Stimulated activated effector memory CD8-positive, alpha-beta T cell treated with anti-CD3 and anti-CD28 coated beads, Interleukin-12 subunit alpha, Interleukin-12 subunit beta, amount 100 ng/mL, for 72 hours (primary cell): ENCODE measurements around the gene RBM47.
"Not testable (repeated sequence)": the region's sequence is repeated elsewhere in the genome, so short reads cannot be mapped to it uniquely, and the experiment has no call there.

Experiments used
- ATAC-seq: fragments of 150-1000 bp; cut with Tn5 transposase; 2 replicates; pipeline ENCODE4 v1.10.0; 2021
- DNase-seq, 2 donors: peaks; one replicate each; pipeline ENCODE4 v3.0.0; 2021 to 2022; ENCODE audit warnings: low spot score in 2 of 2
- H3K27ac Mint-ChIP-seq: one replicate; pipeline ENCODE4 v1.8.0; 2022; ENCODE audit warnings: mild to moderate bottlenecking, mixed read lengths
- H3K36me3 Mint-ChIP-seq: one replicate; pipeline ENCODE4 v1.8.0; 2022; ENCODE audit warnings: mild to moderate bottlenecking, mixed read lengths
- H3K4me1 Mint-ChIP-seq: one replicate; pipeline ENCODE4 v1.8.0; 2022; ENCODE audit warnings: mixed read lengths
- H3K4me3 Mint-ChIP-seq: one replicate; pipeline ENCODE4 v1.8.0; 2022; ENCODE audit warnings: mild to moderate bottlenecking, mixed read lengths
- H3K9me3 Mint-ChIP-seq: one replicate; pipeline ENCODE4 v1.8.0; 2022; ENCODE audit warnings: mixed read lengths

The RBM47 gene

DNA sequence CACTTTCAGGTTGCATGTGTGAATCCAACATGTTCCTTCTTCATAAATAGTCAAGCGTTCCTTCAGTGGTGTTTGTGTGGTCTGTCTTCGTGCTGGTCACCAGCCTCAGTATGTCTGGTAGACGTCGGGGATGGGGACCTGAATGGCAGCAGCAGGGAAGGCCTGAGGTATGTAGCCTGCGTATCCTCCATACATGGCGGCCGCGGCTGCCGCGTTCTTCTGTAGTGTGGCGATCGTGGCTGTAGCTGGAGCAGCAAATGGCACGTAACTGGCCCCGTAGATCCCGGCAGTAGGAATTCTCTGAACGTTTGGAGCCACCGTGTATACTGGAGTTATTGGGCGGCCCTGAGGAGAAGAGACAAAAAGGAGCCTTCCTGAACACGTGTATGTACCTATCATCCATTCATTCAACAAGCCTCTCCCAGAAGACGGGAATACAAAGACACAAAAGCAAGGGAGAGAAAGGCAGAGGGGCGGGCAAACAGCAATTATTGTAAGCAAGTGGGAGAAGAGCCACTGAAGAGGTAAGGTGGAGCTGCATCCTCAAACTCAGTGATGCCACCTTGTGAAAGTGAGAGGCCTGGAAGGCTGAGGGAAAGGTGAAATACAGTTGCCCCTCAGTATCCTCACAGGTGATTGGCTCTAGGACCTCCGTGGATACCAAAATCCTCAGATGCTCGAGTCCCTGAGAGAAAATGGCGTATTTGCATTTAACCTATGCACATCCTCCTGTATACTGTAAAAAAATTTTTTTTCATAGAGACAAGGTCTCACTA is 203.7 kb downstream of the RBM47 start:
- ATAC-seq (no peak), DNase-seq (no peak)
- Mint-ChIP-seq H3K4me1 (no peaks in the 10 kb centered on the region), H3K27ac (no peak overlapping the region), H3K36me3 (no peaks in the 10 kb centered on the region), H3K4me3 (no peak overlapping the region), H3K9me3 (no peaks in the 10 kb centered on the region)

DNA sequence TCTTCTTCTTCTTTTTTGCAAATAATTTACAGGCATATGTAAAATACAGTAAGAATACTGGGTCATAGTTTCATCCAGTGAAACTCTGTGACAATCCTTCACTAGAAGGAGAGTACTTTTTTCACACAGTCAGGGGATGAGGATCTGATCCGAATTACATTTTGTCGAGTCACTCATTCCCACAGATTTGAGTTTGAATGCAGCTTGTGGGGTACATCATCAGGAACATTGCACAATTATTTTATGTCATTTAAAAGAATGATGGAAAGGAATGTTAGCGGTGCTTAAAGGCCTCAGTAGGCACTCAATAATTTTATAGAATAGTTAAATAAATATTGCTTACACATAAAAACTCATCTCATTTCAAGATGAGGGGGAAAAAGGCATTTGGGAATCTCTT is 205.9 kb downstream of the RBM47 start:
- no peak overlapping the region for H3K4me3 Mint-ChIP-seq
- no peaks in the 10 kb centered on the region for H3K36me3 Mint-ChIP-seq
- no peaks in the 10 kb centered on the region for H3K4me1 Mint-ChIP-seq
- DNase-seq (no peak), ATAC-seq (no peak)
- no peak overlapping the region for H3K27ac Mint-ChIP-seq
- no peaks in the 10 kb centered on the region for H3K9me3 Mint-ChIP-seq

DNA sequence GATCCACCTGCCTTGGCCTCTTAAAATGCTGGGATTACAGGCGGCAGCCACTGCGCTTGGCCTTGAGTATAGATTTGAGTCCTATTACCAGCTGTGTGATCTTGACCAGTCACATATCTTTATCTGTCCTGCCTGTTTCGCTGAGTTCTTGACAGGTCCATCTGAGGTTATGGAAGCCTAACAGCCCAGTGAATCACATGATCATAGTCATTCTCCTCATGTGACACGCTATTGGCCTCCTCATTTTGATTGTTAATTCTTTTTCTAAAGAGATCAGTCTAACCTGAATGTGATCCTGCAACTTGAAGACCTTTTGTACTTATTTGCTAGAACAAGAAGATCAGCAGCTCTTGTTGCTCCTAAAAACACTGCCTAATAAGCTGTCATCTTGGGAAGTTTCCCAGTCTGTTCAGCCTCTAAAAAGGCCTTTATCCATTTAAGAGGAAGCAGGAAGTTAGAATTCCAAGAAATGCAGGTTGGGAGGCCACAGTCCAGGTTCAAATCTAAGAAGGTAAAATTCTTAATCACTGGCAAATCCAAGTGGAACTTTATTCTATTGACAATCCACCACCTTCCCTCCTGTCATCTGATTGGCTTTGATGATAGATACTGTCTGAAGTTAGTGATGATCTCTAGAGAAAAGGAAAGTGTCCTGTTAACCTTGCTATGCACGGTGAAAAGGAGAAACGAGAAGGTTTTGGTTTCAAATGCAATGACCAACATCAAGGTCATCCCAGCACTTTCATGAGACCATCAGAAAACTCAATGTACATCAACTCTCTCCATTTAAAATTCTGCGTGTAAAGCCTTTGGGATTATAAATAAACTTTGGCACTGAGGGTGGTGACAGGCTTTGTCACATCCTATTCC is 207.6 kb downstream of the RBM47 start:
- Mint-ChIP-seq H3K27ac (no peak overlapping the region), H3K36me3 (no peaks in the 10 kb centered on the region), H3K4me1 (no peaks in the 10 kb centered on the region), H3K9me3 (no peaks in the 10 kb centered on the region), H3K4me3 (no peak overlapping the region)
- no peak for DNase-seq
- ATAC-seq: no peak

DNA sequence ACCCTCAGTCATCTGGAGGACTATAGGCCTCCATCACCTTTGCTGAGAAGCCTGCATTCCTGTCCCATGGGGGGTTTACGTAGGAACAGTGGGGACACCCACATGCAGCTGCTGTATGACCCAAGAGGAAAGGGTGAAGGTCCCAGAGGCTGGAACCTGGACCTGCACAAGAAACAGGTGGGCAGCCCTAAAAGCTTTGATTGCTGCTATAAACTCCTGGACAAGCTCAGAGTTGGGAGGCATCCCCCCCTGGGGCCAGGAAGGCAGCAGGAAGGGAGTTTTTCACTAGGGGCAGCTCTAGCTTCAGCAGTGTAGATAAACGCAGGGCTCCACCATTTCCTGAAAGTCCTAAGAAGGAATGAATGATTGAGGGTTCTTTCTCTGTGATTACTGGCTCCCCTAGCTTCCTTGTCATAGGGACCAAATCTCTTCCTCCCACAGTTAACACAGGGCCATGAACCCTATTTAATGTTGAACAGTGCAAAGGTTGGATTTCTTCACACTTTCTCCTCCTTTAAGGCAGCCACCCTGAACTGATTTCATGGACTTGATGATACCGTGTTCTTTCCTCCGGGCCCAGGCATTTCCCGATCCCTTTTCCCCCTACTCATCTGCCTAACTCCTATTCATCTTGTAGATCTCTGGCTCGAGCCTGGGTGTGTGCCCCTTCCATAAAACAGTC is 210.3 kb downstream of the RBM47 start:
- no peaks in the 10 kb centered on the region for H3K36me3 Mint-ChIP-seq
- DNase-seq (no peak), ATAC-seq (no peak)
- no peak overlapping the region for H3K27ac Mint-ChIP-seq
- H3K4me3 Mint-ChIP-seq: no peak overlapping the region
- H3K9me3 Mint-ChIP-seq: no peaks in the 10 kb centered on the region
- no peaks in the 10 kb centered on the region for H3K4me1 Mint-ChIP-seq

DNA sequence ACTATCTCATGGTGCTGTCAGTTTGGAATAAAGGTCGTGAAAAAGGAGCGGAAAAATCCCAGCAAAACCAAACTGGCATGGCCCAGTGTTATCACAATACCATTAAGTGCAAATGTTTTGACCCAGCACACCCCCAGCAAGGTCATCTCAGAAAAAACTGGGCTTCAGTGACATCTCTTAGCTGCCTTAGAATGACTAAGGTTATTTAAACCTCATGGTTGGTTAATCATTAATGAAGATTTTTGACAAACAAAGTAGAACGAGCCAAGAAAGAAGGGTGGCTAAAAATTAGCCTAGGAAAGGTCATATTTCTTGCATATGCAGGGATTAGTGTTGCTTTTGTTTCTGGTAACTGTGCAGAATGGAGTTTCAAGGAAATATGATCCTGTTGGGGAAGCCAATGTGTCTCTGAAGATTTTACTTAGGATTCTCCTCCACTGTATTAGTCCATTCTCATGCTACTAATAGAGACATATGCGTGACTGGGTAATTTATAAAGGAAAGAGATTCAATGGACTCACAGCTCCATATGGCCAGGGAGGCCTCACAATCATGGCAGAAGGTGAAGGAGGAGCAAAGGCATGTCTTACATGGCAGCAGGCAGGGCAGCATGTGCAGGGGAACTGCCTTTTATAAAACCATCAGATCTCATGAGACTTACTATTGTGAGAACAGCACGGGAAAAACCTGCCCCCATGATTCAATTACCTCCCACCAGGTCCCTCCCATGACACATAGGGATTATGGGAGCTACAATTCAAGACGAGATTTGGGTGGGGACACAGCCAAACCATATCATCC is 211.0 kb downstream of the RBM47 start:
- no peaks in the 10 kb centered on the region for H3K4me1 Mint-ChIP-seq
- ATAC-seq (no peak), DNase-seq (no peak)
- no peak overlapping the region for H3K4me3 Mint-ChIP-seq
- H3K9me3 Mint-ChIP-seq: no peaks in the 10 kb centered on the region
- no peak overlapping the region for H3K27ac Mint-ChIP-seq
- H3K36me3 Mint-ChIP-seq: no peaks in the 10 kb centered on the region

DNA sequence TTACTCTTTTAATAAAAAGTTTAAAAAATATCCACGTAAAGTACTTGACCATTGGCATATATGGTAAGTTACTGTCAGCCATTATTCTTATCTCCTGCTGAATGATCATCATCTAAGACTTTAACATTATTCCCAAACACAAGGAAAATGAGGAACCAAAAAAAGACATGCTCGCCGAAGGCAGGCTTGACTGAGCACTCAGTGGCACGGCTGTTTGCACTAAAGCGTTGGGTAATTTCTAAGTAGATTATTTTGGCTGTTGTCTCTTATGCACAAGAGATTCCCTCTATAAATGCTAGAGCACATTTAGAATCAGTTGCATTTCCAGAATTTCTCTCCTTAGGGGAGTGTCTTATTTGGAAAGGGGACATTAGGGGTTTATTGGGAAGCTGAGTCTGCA is 211.7 kb downstream of the RBM47 start:
- Mint-ChIP-seq H3K4me1 (no peaks in the 10 kb centered on the region), H3K36me3 (no peaks in the 10 kb centered on the region), H3K27ac (no peak overlapping the region), H3K9me3 (no peaks in the 10 kb centered on the region), H3K4me3 (no peak overlapping the region)
- ATAC-seq (no peak), DNase-seq (no peak)

DNA sequence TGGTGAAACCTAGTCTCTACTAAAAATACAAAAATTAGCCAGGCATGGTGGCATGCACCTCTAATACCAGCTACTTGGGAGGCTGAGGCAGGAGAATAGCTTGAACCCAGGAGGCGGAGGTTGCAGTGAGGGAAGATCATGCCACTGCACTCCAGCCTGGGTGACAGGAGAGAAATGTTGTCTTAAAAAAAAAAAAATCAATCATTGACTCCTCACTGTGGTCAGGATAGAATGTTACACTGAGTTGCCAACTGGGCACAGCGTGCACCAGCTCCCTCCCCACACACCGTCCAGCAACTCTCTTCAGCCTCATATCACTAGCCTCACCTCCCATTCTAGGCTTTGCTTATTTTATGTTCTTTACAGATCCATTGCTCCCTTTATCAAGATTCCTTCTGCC is 215.0 kb downstream of the RBM47 start:
- H3K27ac Mint-ChIP-seq: no peak overlapping the region
- H3K36me3 Mint-ChIP-seq: no peaks in the 10 kb centered on the region
- no peaks in the 10 kb centered on the region for H3K4me1 Mint-ChIP-seq
- no peak overlapping the region for H3K4me3 Mint-ChIP-seq
- DNase-seq (no peak), ATAC-seq (no peak)
- H3K9me3 Mint-ChIP-seq: no peaks in the 10 kb centered on the region

DNA sequence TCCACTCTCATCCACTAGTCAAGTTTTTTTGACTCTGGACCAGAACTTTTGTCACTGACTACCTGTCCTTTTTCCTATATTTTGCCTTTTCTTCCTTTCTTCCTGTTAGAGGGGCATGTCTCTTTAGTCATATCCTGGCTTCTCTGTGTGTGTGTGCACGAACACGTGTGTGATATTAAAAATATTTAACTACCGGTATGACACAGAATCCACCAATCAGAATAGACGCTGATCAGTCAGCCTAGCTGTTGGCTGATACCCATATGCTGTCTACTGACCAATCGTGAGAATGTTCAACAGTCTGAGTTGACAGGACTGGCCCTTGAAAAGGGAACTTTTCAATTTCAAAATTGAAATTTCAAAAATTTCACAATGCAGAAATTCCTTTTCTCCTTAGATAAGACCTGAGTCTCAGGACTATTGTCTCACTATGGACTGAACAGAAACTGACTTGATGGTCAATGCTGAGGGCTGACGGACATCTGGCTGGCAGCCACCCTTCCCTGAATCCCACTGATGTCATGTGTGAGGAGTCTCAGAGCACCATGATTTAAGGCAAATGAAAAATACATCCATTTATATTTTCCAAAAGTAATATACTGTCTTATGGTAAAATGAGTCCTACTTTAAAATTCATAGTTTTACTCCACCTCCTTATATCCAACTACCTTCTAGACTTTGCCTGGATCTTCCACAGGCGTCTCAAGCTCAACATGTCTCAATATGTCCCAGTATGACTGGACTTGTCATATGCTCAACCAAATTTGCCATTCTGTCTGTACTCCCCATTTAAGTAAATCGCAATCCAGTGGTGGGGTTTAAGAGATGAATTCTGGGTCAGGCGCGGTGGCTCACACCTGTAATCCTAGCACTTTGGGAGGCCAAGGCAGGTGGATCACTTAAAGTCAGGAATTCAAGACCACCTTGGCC is 216.5 kb downstream of the RBM47 start:
- Mint-ChIP-seq H3K36me3 (no peaks in the 10 kb centered on the region), H3K27ac (no peak overlapping the region), H3K4me3 (no peak overlapping the region), H3K4me1 (no peaks in the 10 kb centered on the region), H3K9me3 (no peaks in the 10 kb centered on the region)
- ATAC-seq: no peak
- DNase-seq: no peak

DNA sequence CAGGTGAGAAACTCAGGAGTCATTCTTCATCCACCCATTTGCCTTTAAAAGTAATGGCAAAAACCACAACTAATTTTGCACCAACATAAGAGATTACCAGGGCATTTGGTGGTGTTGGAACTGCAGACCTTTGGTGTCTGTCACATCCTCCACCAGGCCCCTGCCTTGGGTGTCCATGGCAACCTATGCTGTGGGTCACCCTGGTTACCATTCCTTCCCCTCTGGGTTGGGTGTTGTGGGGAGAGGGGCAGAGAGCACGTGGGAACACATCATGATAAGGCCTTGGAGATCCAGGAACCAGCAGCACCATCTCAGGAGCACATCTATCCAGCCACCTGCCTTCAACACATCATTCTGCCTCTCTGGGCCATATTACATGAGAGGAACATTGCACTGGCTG is 217.3 kb downstream of the RBM47 start:
- Mint-ChIP-seq H3K9me3 (peaks cover 4% of the 10 kb centered on the region), H3K4me3 (no peak overlapping the region), H3K4me1 (no peaks in the 10 kb centered on the region), H3K27ac (no peak overlapping the region), H3K36me3 (no peaks in the 10 kb centered on the region)
- no peak for DNase-seq
- no peak for ATAC-seq

DNA sequence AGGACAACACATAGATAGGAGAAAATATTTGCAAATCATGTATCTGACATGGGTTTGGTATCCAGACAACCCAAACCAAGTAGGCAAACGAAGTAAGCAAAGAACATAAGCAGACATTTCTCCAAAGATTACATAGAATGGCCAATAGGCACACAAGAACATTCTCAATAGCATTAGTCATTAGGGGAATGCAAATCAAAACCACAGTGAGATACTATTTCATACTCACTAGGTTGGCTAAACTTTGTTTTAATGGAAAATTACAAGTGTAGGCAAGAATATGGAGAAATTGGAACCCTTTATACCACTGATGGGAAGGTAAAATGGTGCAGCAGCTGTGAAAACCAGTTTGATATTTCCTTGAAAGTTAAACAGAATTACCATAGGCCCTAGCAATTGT is 219.8 kb downstream of the RBM47 start:
- ATAC-seq: no peak
- Mint-ChIP-seq H3K4me1 (no peaks in the 10 kb centered on the region), H3K36me3 (no peaks in the 10 kb centered on the region), H3K4me3 (no peak overlapping the region), H3K9me3 (peaks cover 4% of the 10 kb centered on the region), H3K27ac (no peak overlapping the region)
- no peak for DNase-seq

DNA sequence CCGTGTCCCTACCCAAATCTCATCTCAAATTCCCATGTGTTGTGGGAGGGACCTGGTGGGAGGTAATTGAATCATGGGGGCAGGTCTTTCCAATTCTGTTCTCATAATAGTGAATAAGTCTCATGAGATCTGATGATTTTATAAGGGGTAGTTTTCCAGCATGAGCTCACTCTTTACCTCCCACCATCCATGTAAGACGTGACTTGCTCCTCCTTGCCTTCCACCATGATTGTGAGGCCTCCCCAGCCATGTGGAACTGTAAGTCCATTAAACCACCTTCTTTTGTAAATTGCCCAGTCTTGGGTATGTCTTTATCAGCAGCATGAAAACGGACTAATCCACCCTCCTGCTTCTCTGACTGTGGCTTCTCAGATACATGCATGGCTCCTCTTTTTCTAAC is 222.2 kb downstream of the RBM47 start:
- not testable (repeated sequence) for ATAC-seq, H3K27ac Mint-ChIP-seq, H3K36me3 Mint-ChIP-seq

DNA sequence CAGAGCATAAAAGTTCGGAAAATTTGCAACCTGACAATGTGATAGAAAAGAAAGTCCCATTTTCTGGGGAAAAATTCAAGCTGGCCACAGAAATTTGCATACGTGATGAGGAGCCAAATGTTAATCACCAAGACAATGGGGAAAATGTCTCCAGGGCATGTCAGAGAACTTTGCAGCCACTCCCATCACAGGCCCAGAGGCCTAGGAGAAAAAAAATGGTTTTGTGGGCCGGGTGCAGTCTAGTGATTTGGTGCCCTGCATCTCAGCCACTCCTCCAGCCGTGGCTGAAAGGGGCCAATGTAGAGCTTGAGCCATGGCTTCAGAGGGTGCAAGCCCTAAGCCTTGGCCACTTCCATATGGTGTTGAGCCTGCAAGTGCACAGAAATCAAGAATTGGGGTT is 223.3 kb downstream of the RBM47 start:
- ATAC-seq (no peak), DNase-seq (no peak)
- Mint-ChIP-seq H3K27ac (no peak overlapping the region), H3K4me3 (no peak overlapping the region), H3K9me3 (peaks cover 4% of the 10 kb centered on the region), H3K36me3 (no peaks in the 10 kb centered on the region), H3K4me1 (no peaks in the 10 kb centered on the region)

More for the DNA sequence above, 222.2 kb downstream of the RBM47 start:
- H3K4me1 Mint-ChIP-seq, DNase-seq, H3K4me3 Mint-ChIP-seq, H3K9me3 Mint-ChIP-seq: not testable (repeated sequence)

DNA sequence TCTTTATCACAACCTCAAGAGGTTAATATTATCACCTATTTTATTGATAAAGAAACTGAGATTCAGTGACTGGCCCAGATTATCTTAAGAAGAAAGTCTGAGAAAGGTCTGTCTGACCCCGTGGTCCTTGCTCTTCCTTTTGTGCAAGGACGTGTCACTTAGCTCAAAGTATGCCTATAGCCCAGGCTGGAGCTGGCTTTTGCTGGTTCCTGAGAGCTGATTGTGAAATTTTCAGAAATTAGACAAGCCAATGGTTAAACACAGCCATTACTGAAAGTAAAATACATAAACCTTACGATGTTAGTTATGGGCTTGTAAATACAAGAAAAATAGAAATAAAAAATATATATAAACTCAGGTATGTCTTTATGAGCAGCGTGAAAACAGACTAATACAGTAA is 224.5 kb downstream of the RBM47 start:
- ATAC-seq (no peak), DNase-seq (no peak)
- H3K27ac Mint-ChIP-seq: no peak overlapping the region
- no peak overlapping the region for H3K4me3 Mint-ChIP-seq
- no peaks in the 10 kb centered on the region for H3K36me3 Mint-ChIP-seq
- peaks cover 4% of the 10 kb centered on the region for H3K9me3 Mint-ChIP-seq
- H3K4me1 Mint-ChIP-seq: no peaks in the 10 kb centered on the region

DNA sequence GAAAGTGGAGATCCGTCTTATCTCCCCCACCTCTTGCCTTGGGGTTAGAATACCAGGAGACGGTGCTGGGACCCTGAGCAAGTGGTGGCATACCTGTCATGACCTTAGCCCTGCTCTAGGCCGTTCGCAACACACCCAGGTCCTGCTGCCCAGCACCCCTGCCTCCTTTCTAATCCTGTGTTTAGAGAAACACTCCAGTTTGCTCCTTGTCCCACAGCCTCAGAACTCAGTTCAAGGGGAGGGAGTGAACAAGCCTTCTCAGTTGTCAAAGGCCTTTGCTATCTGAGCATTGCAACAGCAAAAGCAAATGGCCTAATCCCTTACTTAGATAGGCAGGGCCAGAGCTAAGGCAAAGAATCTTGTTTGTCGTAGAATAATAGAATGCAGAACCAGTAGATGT is 226.6 kb downstream of the RBM47 start:
- no peaks in the 10 kb centered on the region for H3K4me1 Mint-ChIP-seq
- no peak overlapping the region for H3K27ac Mint-ChIP-seq
- H3K36me3 Mint-ChIP-seq: no peaks in the 10 kb centered on the region
- ATAC-seq (no peak), DNase-seq (no peak)
- H3K4me3 Mint-ChIP-seq: no peak overlapping the region
- peaks cover 4% of the 10 kb centered on the region for H3K9me3 Mint-ChIP-seq
